Fibroblast of villous mesenchyme (primary cell): Measurements from ENCODE around the gene SSX4B. TPM values are rescaled to one million over a fixed set of nuclear protein-coding genes. Genes with fewer than 3 reads are reported as not detected.

Source experiments
- small RNA-seq: library from RNA; depleted of rRNA; stranded (forward); fragments of <200 nt; gene quantifications from one replicate; pipeline ENCODE3, GENCODE V24; 2012
- total RNA-seq: library from RNA; depleted of rRNA; stranded (reverse); fragments of >200 nt; gene quantifications from 2 replicates; pipeline ENCODE4 v1.2.3, GENCODE V29; 2012

SSX4B gene
- total RNA-seq, 1 donor: not detected

Small RNA genes lying within 50 kb of the gene (small RNA-seq; reads per million reads assigned to genes)
- gene AL606490.4: not detected
- not detected for gene AL606490.7

Other genes with a start within 250 kb of the SSX4B start
- not detected in 2 replicates for gene SSX5, start 215.2 kb downstream of the SSX4B start, total RNA-seq
- not detected in 2 replicates for gene SSX1, start 156.6 kb downstream of the SSX4B start, total RNA-seq
- not detected in 2 replicates for gene SSX3, start 55.3 kb downstream of the SSX4B start, total RNA-seq
- gene SSX4, start 28.4 kb downstream of the SSX4B start, total RNA-seq: not detected in 2 replicates
- 4.2 and 12.5 TPM in 2 replicates for gene SLC38A5, start 58.3 kb upstream of the SSX4B start, total RNA-seq
- gene FTSJ1, start 64.2 kb upstream of the SSX4B start, total RNA-seq: 53.5 and 74.4 TPM in 2 replicates
- gene PORCN, start 97.0 kb upstream of the SSX4B start, total RNA-seq: 6.5 and 8.4 TPM in 2 replicates
- 126 and 200 TPM in 2 replicates for gene EBP, start 109.8 kb upstream of the SSX4B start, total RNA-seq
- gene TBC1D25, start 127.8 kb upstream of the SSX4B start, total RNA-seq: 7.8 and 12.2 TPM in 2 replicates
- gene RBM3, start 162.5 kb upstream of the SSX4B start, total RNA-seq: 121 and 348 TPM in 2 replicates
- gene WDR13, start 185.5 kb upstream of the SSX4B start, total RNA-seq: 58.7 and 87.3 TPM in 2 replicates